Mucosa of descending colon (tissue), 3 donors: ENCODE results near the gene IGF1. TPM values are rescaled to one million over a fixed set of nuclear protein-coding genes. Genes with fewer than 3 reads are reported as not detected.

Experiments used
- ATAC-seq: fragments of 200-7000 bp; cut with Tn5 transposase; one replicate; pipeline ENCODE4 v1.9.1; 2020; ENCODE audit warnings: mild to moderate bottlenecking, moderate library complexity
- DNase-seq, 3 donors: peaks; one replicate each; pipeline ENCODE4 v3.0.0-alpha.2; 2020
- H3K36me3 ChIP-seq: fragments of 200-600 bp; one replicate; pipeline ENCODE4 v1.8.0; 2021; ENCODE audit warnings: low read depth, mild to moderate bottlenecking
- H3K4me1 ChIP-seq: fragments of 200-600 bp; one replicate; pipeline ENCODE4 v1.8.0; 2021; ENCODE audit warnings: low read depth, mild to moderate bottlenecking
- H3K4me3 ChIP-seq: fragments of 200-600 bp; one replicate; pipeline ENCODE4 v1.8.0; 2021; ENCODE audit warnings: mild to moderate bottlenecking
- H3K9me3 ChIP-seq: fragments of 200-600 bp; one replicate; pipeline ENCODE4 v1.8.0; 2021; ENCODE audit warnings: mild to moderate bottlenecking
- CTCF ChIP-seq: fragments of 200-600 bp; IDR thresholded peaks from one replicate; pipeline ENCODE4 v1.8.0; 2022; ENCODE audit warnings: antibody characterized with exemption, mild to moderate bottlenecking
- intact Hi-C, 2 donors: fragments of 100-400 bp; cut with DNase I in 1 of 2; cut with micrococcal nuclease in 1 of 2; formaldehyde crosslinking; loops; one replicate each; pipeline versions ENCODE4 v1.11.0 to v1.11.1; 2022; cut with DNase I, micrococcal nuclease
- total RNA-seq, 3 donors: library from RNA; stranded (reverse); fragmentation: NEBNext Ultra II Directional in 2 of 3; extraction: Animal tissue kit (Norgen Biotek cat#: 25700) in 2 of 3; gene quantifications; one replicate each; pipeline versions ENCODE4 v1.2.1 to v1.2.4, GENCODE V29; 2021 to 2023
- donor health status: DM: no; HTN: no; CAD: no; lungs with moderate emphysema.
- donor health status: DM: no; HTN: no; CAD: no.
- donor health status: DM: no; HTN: yes; CAD: no.

Gene IGF1
- total RNA-seq, 3 donors from 2014 or later, result 2.5 to 12.6 (median 9.4) TPM

- DNase-seq (no peak), ATAC-seq (no peak)
- Histone ChIP-seq H3K36me3 (no peaks in the 10 kb centered on the region), H3K4me3 (no peak overlapping the region), H3K9me3 (no peaks in the 10 kb centered on the region), H3K4me1 (no peaks in the 10 kb centered on the region)
- no peak for TF ChIP-seq CTCF
- intact Hi-C loops, result no loop called here
Measured at GRCh38 chr12:102417055-102417454, 63.3 kb downstream of the IGF1 start.

- H3K9me3 ChIP-seq, result no peaks in the 10 kb centered on the region
- H3K36me3 ChIP-seq, result no peaks in the 10 kb centered on the region
- no peaks in the 10 kb centered on the region for H3K4me1 ChIP-seq
- TF ChIP-seq CTCF, result no peak
- intact Hi-C loops, result no loop called here
- no peak overlapping the region for H3K4me3 ChIP-seq
- ATAC-seq (no peak), DNase-seq (no peak)
Measured at GRCh38 chr12:102415515-102415914, 64.8 kb downstream of the IGF1 start.

GRCh38 chr12:102413396-102413795 is 67.0 kb downstream of the IGF1 start:
- no peak for ATAC-seq
- Histone ChIP-seq H3K4me3 (no peak overlapping the region), H3K9me3 (no peaks in the 10 kb centered on the region), H3K4me1 (no peaks in the 10 kb centered on the region), H3K36me3 (no peaks in the 10 kb centered on the region)
- intact Hi-C loops, result no loop called here
- TF ChIP-seq CTCF, result no peak
- no peak for DNase-seq

DNA sequence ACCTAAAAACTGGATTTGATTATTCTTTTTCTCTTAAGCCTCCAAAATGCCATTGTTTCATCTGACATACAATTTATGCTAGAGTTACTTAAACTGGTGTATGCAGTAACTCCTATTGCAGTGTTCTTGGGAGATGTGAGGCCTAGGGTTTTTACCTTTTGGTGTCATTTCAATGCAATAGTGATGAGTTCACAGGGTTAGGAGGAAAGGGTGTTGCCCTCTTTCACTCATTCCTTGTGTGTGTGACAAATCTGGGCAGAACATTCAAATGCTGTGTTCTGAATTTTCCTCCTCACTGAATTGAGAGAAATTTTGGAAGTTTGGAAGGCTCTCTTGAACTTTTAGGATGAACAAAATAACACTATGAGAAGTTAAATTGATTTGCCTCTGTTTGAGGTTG is 69.9 kb downstream of the IGF1 start:
- Histone ChIP-seq H3K36me3 (no peaks in the 10 kb centered on the region), H3K4me1 (no peaks in the 10 kb centered on the region), H3K9me3 (no peaks in the 10 kb centered on the region), H3K4me3 (no peak overlapping the region)
- TF ChIP-seq CTCF, result no peak
- ATAC-seq (no peak), DNase-seq (no peak)
- intact Hi-C loops, result no loop called here

GRCh38 chr12:102408487-102409297 is 71.7 kb downstream of the IGF1 start:
- no peak for TF ChIP-seq CTCF
- intact Hi-C loops, result no loop called here
- H3K9me3 ChIP-seq, result no peaks in the 10 kb centered on the region
- H3K4me1 ChIP-seq, result no peaks in the 10 kb centered on the region
- ATAC-seq (no peak), DNase-seq (no peak)
- H3K4me3 ChIP-seq, result no peak overlapping the region
- H3K36me3 ChIP-seq, result no peaks in the 10 kb centered on the region
